Stimulated activated naive B cell treated with anti-CD40 and anti-IgM and Interleukin-4, amounts not matched to agents 10 μg/mL and 1 μg/mL and 100 μg/mL, for 72 hours (primary cell): Measurements from ENCODE around the gene APOB.
A peak's percentile ranks its signal among the peaks of the same experiment; 100 is the strongest.

Experiments
- ATAC-seq, 2 donors: fragments of 150-1000 bp; cut with Tn5 transposase; replicated peaks; 2 replicates each; pipeline ENCODE4 v1.10.0; 2021; ENCODE audit warnings: moderate library complexity in 1 of 2
- DNase-seq: peaks from one replicate; pipeline ENCODE4 v3.0.0; 2021
- H3K27ac Mint-ChIP-seq: one replicate; pipeline ENCODE4 v1.8.0; 2022; ENCODE audit warnings: mild to moderate bottlenecking, mixed read lengths
- H3K27me3 Mint-ChIP-seq, 2 donors: one replicate each; pipeline ENCODE4 v1.8.0; 2022; ENCODE audit warnings: mixed read lengths in 2 of 2
- H3K36me3 Mint-ChIP-seq, 2 donors: one replicate each; pipeline ENCODE4 v1.8.0; 2022; ENCODE audit warnings: mixed read lengths in 2 of 2, mild to moderate bottlenecking in 1 of 2
- H3K4me1 Mint-ChIP-seq, 2 donors: one replicate each; pipeline ENCODE4 v1.8.0; 2022; ENCODE audit warnings: mixed read lengths in 2 of 2, mild to moderate bottlenecking in 1 of 2
- H3K4me3 Mint-ChIP-seq, 2 donors: one replicate each; pipeline ENCODE4 v1.8.0; 2022; ENCODE audit warnings: mild to moderate bottlenecking in 2 of 2, mixed read lengths in 2 of 2, moderate library complexity in 1 of 2
- H3K9me3 Mint-ChIP-seq, 2 donors: one replicate each; pipeline ENCODE4 v1.8.0; 2022; ENCODE audit warnings: mixed read lengths in 2 of 2, mild to moderate bottlenecking in 1 of 2

APOB gene

GRCh38 chr2:20985062-20985461 lies 58.8 kb downstream of the APOB start:
- no peak overlapping the region for H3K27ac Mint-ChIP-seq
- no peaks in the 10 kb centered on the region for H3K4me1 Mint-ChIP-seq
- no peak for DNase-seq
- H3K36me3 Mint-ChIP-seq: no peaks in the 10 kb centered on the region
- no peak for ATAC-seq
- H3K27me3 Mint-ChIP-seq: peaks cover 11 to 23% of the 10 kb centered on the region in 2 donors
- no peaks in the 10 kb centered on the region for H3K9me3 Mint-ChIP-seq
- no peak overlapping the region for H3K4me3 Mint-ChIP-seq

- Mint-ChIP-seq H3K36me3 (no peaks in the 10 kb centered on the region), H3K27ac (no peak overlapping the region), H3K9me3 (no peaks in the 10 kb centered on the region), H3K4me1 (no peaks in the 10 kb centered on the region), H3K4me3 (no peak overlapping the region), H3K27me3 (peaks cover 11 to 23% of the 10 kb centered on the region in 2 donors)
- no peak for DNase-seq
- no peak for ATAC-seq
Measured at GRCh38 chr2:20984408-20984807, 59.5 kb downstream of the APOB start.

GRCh38 chr2:20983844-20984243 lies 60.0 kb downstream of the APOB start:
- Mint-ChIP-seq H3K9me3 (no peaks in the 10 kb centered on the region), H3K4me3 (no peak overlapping the region), H3K27me3 (peaks cover 6 to 18% of the 10 kb centered on the region in 2 donors), H3K27ac (no peak overlapping the region), H3K36me3 (no peaks in the 10 kb centered on the region), H3K4me1 (no peaks in the 10 kb centered on the region)
- ATAC-seq (no peak), DNase-seq (no peak)

DNA sequence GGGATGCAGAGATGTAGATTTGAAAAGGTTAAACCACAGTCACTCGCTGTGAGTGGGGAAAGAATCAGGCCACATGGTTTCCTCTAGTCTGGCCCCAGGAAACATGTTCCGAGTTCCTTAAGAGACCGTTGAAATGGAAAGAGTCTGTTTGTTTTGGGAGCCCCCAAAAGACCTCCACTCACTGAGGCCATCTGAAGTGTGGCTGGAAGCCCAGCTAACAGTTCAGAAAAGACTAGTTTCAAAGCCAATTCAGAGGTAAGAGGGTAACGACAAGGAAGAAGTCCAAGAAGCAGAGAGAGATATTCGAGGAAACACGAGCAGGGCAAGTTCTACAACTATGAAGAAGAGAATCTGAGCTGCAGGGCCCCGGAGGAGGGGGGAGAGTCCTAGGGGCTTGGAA lies 61.0 kb downstream of the APOB start:
- ATAC-seq: no peak
- H3K27ac Mint-ChIP-seq: no peak overlapping the region

DNA sequence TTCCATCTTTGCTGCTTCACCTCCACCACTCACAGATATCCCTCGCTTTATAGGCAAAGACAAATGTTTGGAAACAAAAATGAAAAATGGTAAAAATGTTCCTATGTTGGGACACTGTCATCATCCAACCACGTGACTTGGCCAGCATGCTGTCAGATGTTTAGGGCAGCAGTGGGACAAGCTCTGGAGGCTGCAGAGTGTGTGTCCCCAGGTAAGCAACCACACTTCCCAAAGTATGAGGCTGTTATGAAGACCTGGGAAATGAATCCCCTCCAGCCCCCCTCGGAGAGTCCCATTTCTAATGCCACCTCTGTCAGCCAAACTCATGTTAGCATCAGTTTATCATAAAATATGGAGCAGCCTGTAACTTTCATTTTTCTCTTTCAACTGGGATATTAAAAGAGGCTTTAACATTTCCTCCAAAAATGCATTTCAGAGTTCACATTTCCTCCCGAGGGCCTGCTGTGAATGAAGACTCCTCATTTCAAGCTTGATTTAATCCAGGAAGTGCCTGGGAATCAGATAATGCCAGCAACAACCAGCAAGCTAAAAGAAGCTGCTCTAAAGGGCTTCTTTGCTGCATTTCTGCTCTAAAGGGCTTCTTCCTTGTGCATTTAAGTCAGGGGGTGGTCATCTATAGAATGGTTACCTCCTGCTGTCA lies 66.2 kb downstream of the APOB start:
- DNase-seq: no peak
- no peak overlapping the region for H3K27ac Mint-ChIP-seq
- no peak overlapping the region for H3K4me3 Mint-ChIP-seq
- no peak for ATAC-seq
- no peaks in the 10 kb centered on the region for H3K4me1 Mint-ChIP-seq
- H3K27me3 Mint-ChIP-seq: peaks cover 18 to 22% of the 10 kb centered on the region in 2 donors
- H3K36me3 Mint-ChIP-seq: no peaks in the 10 kb centered on the region
- no peaks in the 10 kb centered on the region for H3K9me3 Mint-ChIP-seq

More for the DNA sequence above, 61.0 kb downstream of the APOB start:
- Mint-ChIP-seq H3K36me3 (no peaks in the 10 kb centered on the region), H3K4me1 (no peaks in the 10 kb centered on the region), H3K27me3 (peaks cover 6 to 15% of the 10 kb centered on the region in 2 donors), H3K9me3 (no peaks in the 10 kb centered on the region), H3K4me3 (no peak overlapping the region)
- DNase-seq: no peak

DNA sequence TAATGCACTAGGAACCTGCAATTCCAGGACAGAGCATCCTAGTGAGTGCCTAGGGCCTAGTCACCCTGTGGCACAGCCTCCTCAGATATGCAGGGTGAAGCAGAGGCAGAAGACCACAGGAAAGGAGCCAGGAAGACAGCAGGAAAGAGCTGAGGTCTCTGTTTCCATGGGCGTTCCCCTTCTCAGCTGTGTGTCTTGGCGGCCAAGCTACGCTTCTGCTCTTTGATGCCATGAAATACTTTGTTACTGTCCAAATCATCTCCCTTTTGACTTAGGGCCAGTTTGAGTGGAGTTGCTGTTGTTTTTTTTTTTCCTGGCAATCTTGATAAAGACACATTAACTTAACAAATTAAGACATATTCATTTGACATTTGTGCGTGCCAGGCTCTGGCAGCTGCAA lies 67.3 kb downstream of the APOB start:
- Mint-ChIP-seq H3K4me3 (no peak overlapping the region), H3K36me3 (no peaks in the 10 kb centered on the region), H3K9me3 (no peaks in the 10 kb centered on the region), H3K27me3 (peaks cover 14 to 20% of the 10 kb centered on the region in 2 donors), H3K4me1 (no peaks in the 10 kb centered on the region), H3K27ac (no peak overlapping the region)
- DNase-seq (no peak), ATAC-seq (no peak)

DNA sequence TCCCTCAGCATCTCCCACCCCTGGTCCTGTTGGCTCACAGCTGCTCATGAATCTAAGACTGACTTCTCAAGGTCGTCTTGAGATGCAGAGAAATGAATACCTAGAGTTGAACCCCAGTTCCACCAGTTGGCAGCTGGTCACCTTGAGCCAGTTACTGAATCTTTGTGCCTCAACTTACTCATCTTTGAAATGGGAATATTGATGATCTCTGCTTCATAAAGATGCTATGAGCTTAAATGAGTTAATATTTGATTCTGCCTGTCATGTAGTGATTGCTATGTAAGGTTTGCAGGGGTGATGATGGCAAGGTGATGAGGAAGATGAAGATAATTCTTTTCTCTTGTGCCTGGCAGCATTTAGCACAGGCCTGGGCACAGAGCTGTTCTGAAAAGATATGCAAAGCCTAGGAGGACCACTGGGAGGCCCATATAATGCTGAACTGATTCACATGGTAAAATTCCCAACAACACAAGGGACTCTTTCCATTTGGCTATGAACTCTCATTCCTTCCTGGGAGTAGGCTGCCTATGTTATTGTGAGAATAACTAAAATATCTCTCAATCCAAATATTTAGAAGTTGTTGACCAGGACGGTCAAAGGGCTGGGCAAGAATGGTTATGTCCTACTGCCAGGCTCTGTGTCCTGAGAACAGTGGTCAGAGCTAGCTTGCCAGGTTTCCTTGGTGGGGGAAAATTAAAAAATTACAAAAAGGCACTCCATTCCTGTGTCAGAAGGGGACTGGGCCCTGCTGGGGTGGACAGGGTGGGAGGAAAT lies 70.9 kb downstream of the APOB start:
- H3K4me1 Mint-ChIP-seq: peaks cover 0 to 1% of the 10 kb centered on the region in 2 donors
- H3K27me3 Mint-ChIP-seq: peaks cover 33 to 37% of the 10 kb centered on the region in 2 donors
- H3K27ac Mint-ChIP-seq: no peak overlapping the region
- H3K4me3 Mint-ChIP-seq: no peak overlapping the region
- H3K36me3 Mint-ChIP-seq: no peaks in the 10 kb centered on the region
- ATAC-seq: no peak
- H3K9me3 Mint-ChIP-seq: no peaks in the 10 kb centered on the region
- no peak for DNase-seq

GRCh38 chr2:20972110-20972509 lies 71.8 kb downstream of the APOB start:
- no peak overlapping the region for H3K4me3 Mint-ChIP-seq
- H3K27me3 Mint-ChIP-seq: peaks cover 32 to 41% of the 10 kb centered on the region in 2 donors
- H3K9me3 Mint-ChIP-seq: no peaks in the 10 kb centered on the region
- peaks cover 0 to 1% of the 10 kb centered on the region in 2 donors for H3K4me1 Mint-ChIP-seq
- H3K27ac Mint-ChIP-seq: no peak overlapping the region
- no peak for ATAC-seq
- H3K36me3 Mint-ChIP-seq: no peaks in the 10 kb centered on the region
- DNase-seq: no peak

- DNase-seq (no peak), ATAC-seq (no peak)
- Mint-ChIP-seq H3K27ac (no peak overlapping the region), H3K9me3 (no peaks in the 10 kb centered on the region), H3K4me1 (peaks cover 0 to 1% of the 10 kb centered on the region in 2 donors), H3K27me3 (peaks cover 32 to 48% of the 10 kb centered on the region in 2 donors), H3K36me3 (no peaks in the 10 kb centered on the region), H3K4me3 (no peak overlapping the region)
Measured at GRCh38 chr2:20970068-20970467, 73.8 kb downstream of the APOB start.

GRCh38 chr2:20966061-20966595 lies 77.7 kb downstream of the APOB start:
- Mint-ChIP-seq H3K27ac (no peak overlapping the region), H3K4me1 (peaks cover 0 to 1% of the 10 kb centered on the region in 2 donors), H3K27me3 (peaks cover 37 to 51% of the 10 kb centered on the region in 2 donors), H3K4me3 (no peak overlapping the region), H3K36me3 (no peaks in the 10 kb centered on the region), H3K9me3 (no peaks in the 10 kb centered on the region)
- ATAC-seq: no peak
- no peak for DNase-seq

DNA sequence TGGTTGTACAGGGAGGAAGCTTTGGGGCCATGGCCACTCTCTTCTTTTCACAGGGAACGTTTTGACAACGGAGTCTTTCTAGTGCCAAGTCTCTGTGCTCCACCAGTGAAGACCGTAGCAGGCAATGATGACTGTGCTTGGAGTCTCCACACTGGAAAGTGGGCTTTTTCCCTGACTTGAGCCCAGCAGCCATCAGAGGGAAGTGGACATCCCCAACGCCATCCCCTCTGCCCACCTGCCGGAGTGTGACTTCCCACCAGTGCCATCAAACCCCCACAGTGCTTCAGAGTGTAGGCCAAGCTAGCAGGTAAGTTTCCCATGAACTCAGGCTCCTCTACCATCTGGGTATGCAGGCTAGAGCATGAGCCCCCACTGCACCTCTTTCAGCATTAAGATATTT lies 78.7 kb downstream of the APOB start:
- Mint-ChIP-seq H3K4me1 (peaks cover 0 to 1% of the 10 kb centered on the region in 2 donors), H3K4me3 (no peak overlapping the region), H3K36me3 (no peaks in the 10 kb centered on the region), H3K9me3 (no peaks in the 10 kb centered on the region), H3K27me3 (peaks cover 39 to 51% of the 10 kb centered on the region in 2 donors), H3K27ac (no peak overlapping the region)
- ATAC-seq (no peak), DNase-seq (no peak)

DNA sequence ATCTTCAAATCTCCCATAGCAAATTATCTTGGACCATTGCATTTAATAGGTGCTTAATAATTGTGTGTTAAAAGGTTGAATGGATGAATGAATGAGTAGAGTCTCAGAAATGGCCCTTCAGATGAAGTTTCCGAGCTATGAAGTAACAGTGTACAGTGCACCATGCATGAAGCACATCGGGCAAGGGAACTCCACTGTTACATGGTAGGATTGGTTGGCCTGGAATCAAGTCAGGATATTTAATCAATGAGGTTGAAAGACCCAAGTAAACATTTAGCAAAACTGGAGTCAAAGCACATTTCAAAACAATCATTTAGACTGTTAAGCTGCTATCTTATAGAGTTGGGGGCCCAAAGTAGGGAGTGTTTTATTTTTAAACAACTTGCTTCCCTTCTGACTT lies 80.0 kb downstream of the APOB start:
- ATAC-seq (no peak), DNase-seq (no peak)
- no peaks in the 10 kb centered on the region for H3K36me3 Mint-ChIP-seq
- H3K9me3 Mint-ChIP-seq: no peaks in the 10 kb centered on the region
- H3K27ac Mint-ChIP-seq: no peak overlapping the region
- no peak overlapping the region for H3K4me3 Mint-ChIP-seq
- peaks cover 41 to 42% of the 10 kb centered on the region in 2 donors for H3K27me3 Mint-ChIP-seq
- H3K4me1 Mint-ChIP-seq: no peaks in the 10 kb centered on the region

DNA sequence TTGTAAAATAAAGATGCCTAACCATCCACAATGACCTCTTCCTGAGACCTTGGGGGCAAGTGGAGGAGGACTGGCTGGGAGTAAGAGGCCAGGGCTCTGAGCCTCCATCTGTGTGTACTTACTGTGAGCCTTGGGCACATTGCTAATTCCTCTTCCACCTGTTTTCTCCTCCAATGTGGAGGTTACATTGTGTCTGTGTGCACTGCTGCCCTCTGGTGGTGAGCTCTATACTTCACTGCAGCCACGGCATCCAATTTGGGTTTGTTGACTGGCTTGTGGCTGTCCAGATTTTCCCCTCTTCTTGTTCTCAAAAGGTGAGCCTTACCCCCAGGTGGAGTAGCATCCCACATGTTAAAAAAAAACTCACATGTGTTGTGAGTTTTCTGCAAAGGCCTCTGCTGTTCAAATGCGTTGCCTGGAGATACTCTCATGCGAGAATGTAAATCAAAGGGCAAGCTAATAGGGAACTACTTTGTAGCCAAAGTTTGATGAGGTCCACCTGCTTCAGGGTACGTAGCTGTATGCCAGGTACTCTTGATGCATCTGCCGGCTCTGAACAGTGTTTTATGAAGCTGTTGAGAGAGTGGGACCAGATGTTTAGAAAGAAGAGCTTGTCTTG lies 80.8 kb downstream of the APOB start:
- ATAC-seq (peak; percentile 69 to 70), DNase-seq (peak; percentile 35)
- Mint-ChIP-seq H3K9me3 (no peaks in the 10 kb centered on the region), H3K27ac (no peak overlapping the region), H3K36me3 (no peaks in the 10 kb centered on the region), H3K4me3 (no peak overlapping the region), H3K27me3 (peaks cover 36 to 37% of the 10 kb centered on the region in 2 donors), H3K4me1 (no peaks in the 10 kb centered on the region)

- H3K4me1 Mint-ChIP-seq: no peaks in the 10 kb centered on the region
- no peak for DNase-seq
- peaks cover 31 to 42% of the 10 kb centered on the region in 2 donors for H3K27me3 Mint-ChIP-seq
- H3K4me3 Mint-ChIP-seq: no peak overlapping the region
- no peak for ATAC-seq
- no peaks in the 10 kb centered on the region for H3K36me3 Mint-ChIP-seq
- H3K27ac Mint-ChIP-seq: no peak overlapping the region
- H3K9me3 Mint-ChIP-seq: no peaks in the 10 kb centered on the region
Measured at GRCh38 chr2:20961858-20962257, 82.0 kb downstream of the APOB start.
